Activated CD4-positive, alpha-beta T cell treated with anti-CD3 and anti-CD28 coated beads for 4 hours (primary cell): ENCODE data around the gene MCOLN3.
"Not testable (repeated sequence)": the region's sequence is repeated elsewhere in the genome, so short reads cannot be mapped to it uniquely, and the experiment has no call there.

Experiments
- DNase-seq, 2 donors: peaks; one replicate each; pipeline ENCODE4 v3.0.0-alpha.2; 2020

The MCOLN3 gene

GRCh38 chr1:84988588-84988987 is 59.7 kb downstream of the MCOLN3 start:
- DNase-seq, result no peak

- not testable (repeated sequence) for DNase-seq
Measured at GRCh38 chr1:84986561-84986960, 61.7 kb downstream of the MCOLN3 start.

- DNase-seq, result no peak
Measured at GRCh38 chr1:84985365-84985764, 62.9 kb downstream of the MCOLN3 start.

GRCh38 chr1:84982395-84982794 is 65.9 kb downstream of the MCOLN3 start:
- DNase-seq, result no peak

GRCh38 chr1:84975035-84975434 is 73.3 kb downstream of the MCOLN3 start:
- DNase-seq, result no peak

- DNase-seq, result no peak
Measured at GRCh38 chr1:84973498-84974334, 74.6 kb downstream of the MCOLN3 start.

- no peak for DNase-seq
Measured at GRCh38 chr1:84972377-84972987, 75.8 kb downstream of the MCOLN3 start.

- DNase-seq, result no peak
Measured at GRCh38 chr1:84971957-84972356, 76.3 kb downstream of the MCOLN3 start.

- no peak for DNase-seq
Measured at GRCh38 chr1:84969489-84970250, 78.6 kb downstream of the MCOLN3 start.

GRCh38 chr1:84968865-84969264 is 79.4 kb downstream of the MCOLN3 start:
- no peak for DNase-seq

- DNase-seq, result no peak
Measured at GRCh38 chr1:84968101-84968500, 80.2 kb downstream of the MCOLN3 start.
